SK-N-SH treated with all-trans-retinoic acid at 6 μM for 48 hours (cell line): ENCODE data around the gene NASP.

ENCODE experiments used
- ATAC-seq: fragments of 200-7000 bp; cut with Tn5 transposase; 3 replicates; pipeline ENCODE4 v1.9.1; 2020; ENCODE audit warnings: mild to moderate bottlenecking, moderate library complexity
- BACH2 ChIP-seq: fragments of 250-450 bp; sonication (Bioruptor Pico); IDR thresholded peaks from 2 replicates; pipeline ENCODE4 v1.9.0; 2021; ENCODE audit warnings: mild to moderate bottlenecking, borderline replicate concordance
- CREB5 ChIP-seq: fragments of 250-450 bp; sonication (Bioruptor Pico); IDR thresholded peaks from 2 replicates; pipeline ENCODE4 v1.5.1; 2020; ENCODE audit warnings: low read depth, mild to moderate bottlenecking, moderate library complexity
- CSDC2 ChIP-seq: fragments of 250-450 bp; sonication (Bioruptor Pico); IDR thresholded peaks from 2 replicates; pipeline ENCODE4 v1.5.0; 2020; ENCODE audit warnings: mild to moderate bottlenecking, moderate library complexity
- OSR1 ChIP-seq: fragments of 250-450 bp; sonication (Bioruptor Pico); IDR thresholded peaks from 2 replicates; pipeline ENCODE4 v1.8.0; 2022; ENCODE audit warnings: moderate library complexity, mild to moderate bottlenecking, inconsistent platforms
- PATZ1 ChIP-seq: fragments of 250-450 bp; sonication (Bioruptor Pico); IDR thresholded peaks from 2 replicates; pipeline ENCODE4 v1.8.0; 2020; ENCODE audit warnings: mild to moderate bottlenecking, moderate library complexity, borderline replicate concordance
- POU6F1 ChIP-seq: fragments of 250-450 bp; sonication (Bioruptor Pico); IDR thresholded peaks from 2 replicates; pipeline ENCODE4 v1.8.0; 2021; ENCODE audit warnings: low read depth, mild to moderate bottlenecking, moderate library complexity, borderline replicate concordance
- SNAI2 ChIP-seq: fragments of 250-450 bp; sonication (Bioruptor Pico); IDR thresholded peaks from 2 replicates; pipeline ENCODE4 v1.5.0; 2020; ENCODE audit warnings: mild to moderate bottlenecking, moderate library complexity
- TCF4 ChIP-seq: fragments of 250-450 bp; sonication (Bioruptor Pico); IDR thresholded peaks from 2 replicates; pipeline ENCODE4 v1.8.0; 2021; ENCODE audit warnings: mild to moderate bottlenecking, moderate library complexity, borderline replicate concordance
- TOX ChIP-seq: fragments of 250-450 bp; sonication (Bioruptor Pico); IDR thresholded peaks from 2 replicates; pipeline ENCODE4 v1.8.0; 2021; ENCODE audit warnings: mild to moderate bottlenecking, moderate library complexity, borderline replicate concordance
- TSHZ2 ChIP-seq: fragments of 250-450 bp; sonication (Bioruptor Pico); IDR thresholded peaks from 2 replicates; pipeline ENCODE4 v1.5.0; 2020; ENCODE audit warnings: mild to moderate bottlenecking, moderate library complexity
- ZC3H10 ChIP-seq: fragments of 250-450 bp; sonication (Bioruptor Pico); IDR thresholded peaks from 2 replicates; pipeline ENCODE4 v1.5.1; 2021; ENCODE audit warnings: mild to moderate bottlenecking, moderate library complexity
- ZFP3 ChIP-seq: fragments of 250-450 bp; sonication (Bioruptor Pico); IDR thresholded peaks from 2 replicates; pipeline ENCODE4 v1.5.0; 2020; ENCODE audit warnings: mild to moderate bottlenecking, moderate library complexity
- ZFP30 ChIP-seq: fragments of 450-650 bp; formaldehyde crosslinking; IDR thresholded peaks from 2 replicates; pipeline ENCODE4 v1.5.0; 2022; ENCODE audit warnings: mild to moderate bottlenecking, moderate library complexity
- ZNF565 ChIP-seq: fragments of 450-650 bp; formaldehyde crosslinking; conservative IDR thresholded peaks from 2 replicates; pipeline ENCODE4 v1.5.0; 2020; ENCODE audit warnings: low read depth, mild to moderate bottlenecking, moderate library complexity
- ZNF70 ChIP-seq: fragments of 450-650 bp; formaldehyde crosslinking; IDR thresholded peaks from 2 replicates; pipeline ENCODE4 v1.5.0; 2020; ENCODE audit warnings: mild to moderate bottlenecking, moderate library complexity
- ZNF8 ChIP-seq: fragments of 450-650 bp; formaldehyde crosslinking; IDR thresholded peaks from 2 replicates; pipeline ENCODE4 v1.5.0; 2020; ENCODE audit warnings: mild to moderate bottlenecking, moderate library complexity

NASP gene

GRCh38 chr1:45583666-45584350 lies at the start of gene NASP:
NASP (plus strand) TSS chr1:45584041; CDS start chr1:45584147, 106 bp downstream.
- TF ChIP-seq TSHZ2 (no peak), PATZ1 (CRISPR knock-in tag) (peak; percentile 87)
- ATAC-seq: peak; percentile 78

GRCh38 chr1:45535988-45536766 lies 47.7 kb upstream of the NASP start:
- TF ChIP-seq TOX (CRISPR knock-in tag): no peak
- TF ChIP-seq CSDC2 (CRISPR knock-in tag): no peak
- no peak for TF ChIP-seq BACH2 (CRISPR knock-in tag)
- TF ChIP-seq ZFP30 (CRISPR knock-in tag): no peak
- no peak for TF ChIP-seq ZNF565
- no peak for TF ChIP-seq TCF4 (CRISPR knock-in tag)
- no peak for ATAC-seq

GRCh38 chr1:45536886-45537285 lies 47.0 kb upstream of the NASP start:
- ATAC-seq: no peak

More at GRCh38 chr1:45536886-45537285, 47.0 kb upstream of the NASP start:
- TF ChIP-seq CSDC2 (CRISPR knock-in tag) (no peak), ZNF565 (no peak), OSR1 (CRISPR knock-in tag) (no peak), CREB5 (CRISPR knock-in tag) (no peak), ZNF8 (CRISPR knock-in tag) (no peak), ZNF70 (CRISPR knock-in tag) (no peak), TSHZ2 (no peak), SNAI2 (CRISPR knock-in tag) (no peak), BACH2 (CRISPR knock-in tag) (no peak), POU6F1 (CRISPR knock-in tag) (no peak), PATZ1 (CRISPR knock-in tag) (no peak), ZFP3 (CRISPR knock-in tag) (no peak), ZC3H10 (no peak)
